Activated T-cell treated with anti-CD3 and anti-CD28 coated beads, Interleukin-2, amount 50 U/mL, for 4 hours (primary cell): ENCODE results near the gene MSH5. TPM values are rescaled to one million over a fixed set of nuclear protein-coding genes. Genes with fewer than 3 reads are reported as not detected.

Source experiments
- ATAC-seq, 2 donors: fragments of 200-7000 bp; cut with Tn5 transposase; one replicate each; pipeline ENCODE4 v1.10.0; 2021
- DNase-seq: peaks from one replicate; pipeline ENCODE4 v3.0.0-alpha.2; 2020
- H3K27me3 Mint-ChIP-seq: one replicate; pipeline ENCODE4 v1.8.0; 2021; ENCODE audit warnings: low read depth, mixed read lengths
- H3K36me3 Mint-ChIP-seq: one replicate; pipeline ENCODE4 v1.8.0; 2022; ENCODE audit warnings: mixed read lengths; ENCODE audit not compliant: insufficient read depth
- H3K4me1 Mint-ChIP-seq: one replicate; pipeline ENCODE4 v1.8.0; 2021; ENCODE audit warnings: low read depth, mixed read lengths
- H3K4me3 Mint-ChIP-seq: one replicate; pipeline ENCODE4 v1.8.0; 2021; ENCODE audit warnings: mild to moderate bottlenecking, moderate library complexity, mixed read lengths
- H3K9me3 Mint-ChIP-seq: one replicate; pipeline ENCODE4 v1.8.0; 2021; ENCODE audit warnings: mixed read lengths
- total RNA-seq, 3 donors: library from RNA; stranded (reverse); gene quantifications; one replicate each; pipeline ENCODE4 v1.2.1, GENCODE V29; 2021

Gene MSH5
- total RNA-seq, 3 donors from 2014 or later = 30.9 to 35.4 (median 34.3) TPM

GRCh38 chr6:31720196-31720770 lies 19.5 kb upstream of the MSH5 start:
- Mint-ChIP-seq H3K4me1 (peaks cover 2% of the 10 kb centered on the region), H3K36me3 (no peaks in the 10 kb centered on the region), H3K9me3 (no peaks in the 10 kb centered on the region), H3K27me3 (no peaks in the 10 kb centered on the region), H3K4me3 (no peak overlapping the region)
- no peak for ATAC-seq
- no peak for DNase-seq

- Mint-ChIP-seq H3K4me3 (no peak within 1 kb of the TSS), H3K27me3 (no peaks in the 10 kb centered on the region), H3K9me3 (no peaks in the 10 kb centered on the region), H3K4me1 (peaks cover 12% of the 10 kb centered on the region), H3K36me3 (peaks cover 4% of the 10 kb centered on the region)
- no peak for DNase-seq
- no peak for ATAC-seq
Observed at GRCh38 chr6:31721351-31722020, 18.3 kb upstream of the MSH5 start, which contains the start of gene LY6G6C. Gene LY6G6C, minus strand, starts transcription at chr6:31721746. Its CDS starts 67 bp downstream, at chr6:31721679.

GRCh38 chr6:31722173-31722572 lies 17.6 kb upstream of the MSH5 start:
- ATAC-seq = no peak
- no peak for DNase-seq
- no peaks in the 10 kb centered on the region for H3K9me3 Mint-ChIP-seq
- no peak overlapping the region for H3K4me3 Mint-ChIP-seq
- no peaks in the 10 kb centered on the region for H3K27me3 Mint-ChIP-seq
- peaks cover 4% of the 10 kb centered on the region for H3K36me3 Mint-ChIP-seq
- H3K4me1 Mint-ChIP-seq = peaks cover 18% of the 10 kb centered on the region

- peak in 1 of 2 donors; percentile 44 for ATAC-seq
- Mint-ChIP-seq H3K9me3 (no peaks in the 10 kb centered on the region), H3K27me3 (no peaks in the 10 kb centered on the region), H3K4me3 (no peak within 1 kb of the TSS), H3K4me1 (peaks cover 28% of the 10 kb centered on the region), H3K36me3 (peaks cover 4% of the 10 kb centered on the region)
- no peak for DNase-seq
Observed at GRCh38 chr6:31723245-31723979, 16.4 kb upstream of the MSH5 start, which contains the start of gene MPIG6B. Gene MPIG6B, plus strand, starts transcription at chr6:31723373. Its CDS starts 11 bp downstream, at chr6:31723384.

GRCh38 chr6:31723980-31724691 lies 15.7 kb upstream of the MSH5 start:
- Mint-ChIP-seq H3K9me3 (no peaks in the 10 kb centered on the region), H3K4me1 (peaks cover 35% of the 10 kb centered on the region), H3K4me3 (no peak overlapping the region), H3K27me3 (no peaks in the 10 kb centered on the region), H3K36me3 (peaks cover 4% of the 10 kb centered on the region)
- ATAC-seq = no peak
- no peak for DNase-seq

GRCh38 chr6:31725502-31726350 lies 14.1 kb upstream of the MSH5 start:
- no peak overlapping the region for H3K4me3 Mint-ChIP-seq
- DNase-seq = no peak
- H3K4me1 Mint-ChIP-seq = peaks cover 45% of the 10 kb centered on the region

GRCh38 chr6:31727034-31727716 lies 12.6 kb upstream of the MSH5 start:
- no peak for ATAC-seq
- H3K4me1 Mint-ChIP-seq = peaks cover 48% of the 10 kb centered on the region

More at GRCh38 chr6:31725502-31726350, 14.1 kb upstream of the MSH5 start:
- Mint-ChIP-seq H3K27me3 (no peaks in the 10 kb centered on the region), H3K36me3 (peaks cover 4% of the 10 kb centered on the region), H3K9me3 (no peaks in the 10 kb centered on the region)
- ATAC-seq = no peak

GRCh38 chr6:31727717-31728671 lies 11.8 kb upstream of the MSH5 start:
- ATAC-seq (no peak), DNase-seq (no peak)
- H3K4me3 Mint-ChIP-seq = peak overlapping the region; percentile 53
- no peaks in the 10 kb centered on the region for H3K27me3 Mint-ChIP-seq
- peaks cover 49% of the 10 kb centered on the region for H3K4me1 Mint-ChIP-seq
- peaks cover 14% of the 10 kb centered on the region for H3K36me3 Mint-ChIP-seq
- no peaks in the 10 kb centered on the region for H3K9me3 Mint-ChIP-seq

More at GRCh38 chr6:31727034-31727716, 12.6 kb upstream of the MSH5 start:
- Mint-ChIP-seq H3K27me3 (no peaks in the 10 kb centered on the region), H3K9me3 (no peaks in the 10 kb centered on the region), H3K36me3 (peaks cover 11% of the 10 kb centered on the region), H3K4me3 (peak overlapping the region; percentile 53)
- no peak for DNase-seq

- Mint-ChIP-seq H3K36me3 (peaks cover 22% of the 10 kb centered on the region), H3K4me1 (peaks cover 55% of the 10 kb centered on the region), H3K27me3 (no peaks in the 10 kb centered on the region), H3K4me3 (peak within 1 kb of the TSS; percentile 94), H3K9me3 (no peaks in the 10 kb centered on the region)
- ATAC-seq = peak; percentile 20
- DNase-seq = no peak
Observed at GRCh38 chr6:31728767-31729514, 10.9 kb upstream of the MSH5 start, which contains the start of gene DDAH2. Gene DDAH2, minus strand, starts transcription at chr6:31729299. Its CDS starts 138 bp downstream, at chr6:31729161.

GRCh38 chr6:31729515-31729978 lies 10.3 kb upstream of the MSH5 start:
- no peaks in the 10 kb centered on the region for H3K9me3 Mint-ChIP-seq
- H3K36me3 Mint-ChIP-seq = peaks cover 22% of the 10 kb centered on the region
- peak; percentile 80 for DNase-seq
- no peaks in the 10 kb centered on the region for H3K27me3 Mint-ChIP-seq
- ATAC-seq = peak; percentile 75 to 77
- H3K4me1 Mint-ChIP-seq = peaks cover 61% of the 10 kb centered on the region
- H3K4me3 Mint-ChIP-seq = peak overlapping the region; percentile 94

- H3K4me1 Mint-ChIP-seq = peaks cover 62% of the 10 kb centered on the region
- H3K27me3 Mint-ChIP-seq = no peaks in the 10 kb centered on the region
- H3K36me3 Mint-ChIP-seq = peaks cover 22% of the 10 kb centered on the region
- no peaks in the 10 kb centered on the region for H3K9me3 Mint-ChIP-seq
- peak overlapping the region; percentile 94 for H3K4me3 Mint-ChIP-seq
- peak; percentile 58 for DNase-seq
- peak; percentile 61 for ATAC-seq
Observed at GRCh38 chr6:31729979-31730630, 9.7 kb upstream of the MSH5 start.
